Neural progenitor cell (in vitro differentiated cells): Measurements from ENCODE around the gene SPEM1.

Source experiments
- EZH2 ChIP-seq: fragments of 200-600 bp; sonication (generic); IDR thresholded peaks from 2 replicates; pipeline ENCODE4 v1.6.1; 2017; ENCODE audit warnings: antibody characterized with exemption, mild to moderate bottlenecking, moderate library complexity
- TF ChIP-seq, protein P1 (sequence below): fragments of 200-600 bp; sonication (generic); IDR thresholded peaks from 2 replicates; pipeline ENCODE4 v1.5.1; 2017; ENCODE audit warnings: antibody characterized with exemption, mild to moderate bottlenecking

DNA sequence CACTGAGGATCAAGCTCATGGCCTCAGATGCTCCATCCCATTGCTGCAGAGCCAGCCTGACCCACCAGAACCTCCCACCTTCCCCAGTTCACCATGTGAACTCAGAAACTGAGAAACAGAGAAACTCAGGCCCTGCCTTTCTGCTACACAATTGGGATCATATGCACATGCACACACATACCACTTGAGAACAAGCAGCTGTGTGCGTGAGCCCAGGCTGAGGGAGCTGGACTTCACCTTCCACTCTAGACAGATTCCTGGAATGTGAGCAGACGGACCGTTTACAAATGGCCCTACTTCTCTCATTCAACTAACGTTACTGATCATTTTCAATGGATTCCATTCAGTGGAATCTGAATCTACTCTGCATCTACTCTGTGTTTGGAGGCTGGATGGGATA lies 3.6 kb downstream of the SPEM1 start:
- TF ChIP-seq, protein P1, sequence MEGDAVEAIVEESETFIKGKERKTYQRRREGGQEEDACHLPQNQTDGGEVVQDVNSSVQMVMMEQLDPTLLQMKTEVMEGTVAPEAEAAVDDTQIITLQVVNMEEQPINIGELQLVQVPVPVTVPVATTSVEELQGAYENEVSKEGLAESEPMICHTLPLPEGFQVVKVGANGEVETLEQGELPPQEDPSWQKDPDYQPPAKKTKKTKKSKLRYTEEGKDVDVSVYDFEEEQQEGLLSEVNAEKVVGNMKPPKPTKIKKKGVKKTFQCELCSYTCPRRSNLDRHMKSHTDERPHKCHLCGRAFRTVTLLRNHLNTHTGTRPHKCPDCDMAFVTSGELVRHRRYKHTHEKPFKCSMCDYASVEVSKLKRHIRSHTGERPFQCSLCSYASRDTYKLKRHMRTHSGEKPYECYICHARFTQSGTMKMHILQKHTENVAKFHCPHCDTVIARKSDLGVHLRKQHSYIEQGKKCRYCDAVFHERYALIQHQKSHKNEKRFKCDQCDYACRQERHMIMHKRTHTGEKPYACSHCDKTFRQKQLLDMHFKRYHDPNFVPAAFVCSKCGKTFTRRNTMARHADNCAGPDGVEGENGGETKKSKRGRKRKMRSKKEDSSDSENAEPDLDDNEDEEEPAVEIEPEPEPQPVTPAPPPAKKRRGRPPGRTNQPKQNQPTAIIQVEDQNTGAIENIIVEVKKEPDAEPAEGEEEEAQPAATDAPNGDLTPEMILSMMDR = no peak
- no peak for TF ChIP-seq EZH2
